IMR-90 (cell line): ENCODE data around the gene MAP6. TPM values are rescaled to one million over a fixed set of nuclear protein-coding genes. Genes with fewer than 3 reads are reported as not detected.
"Not testable (repeated sequence)": the region's sequence is repeated elsewhere in the genome, so short reads cannot be mapped to it uniquely, and the experiment has no call there.

Experiments used
- ATAC-seq: fragments of 200-7000 bp; cut with Tn5 transposase; 2 replicates; pipeline ENCODE4 v1.9.1; 2020; ENCODE audit warnings: low read depth, mild to moderate bottlenecking, moderate library complexity
- BruUV-seq: library from RNA; stranded (reverse); fragments of 400-500 nt; replicated peaks from 2 replicates; lab custom pipeline; 2021; lab: Mats Ljungman, UMichigan
- CTCF ChIA-PET: fragments of 300-600 bp; formaldehyde crosslinking; extraction: SDS; loops from one replicate; lab custom pipeline; 2021; ENCODE audit warnings: antibody characterized with exemption; lab: Yijun Ruan, JAX
- POLR2A ChIA-PET: fragments of 300-600 bp; sonication (Branson Sonifier 250); formaldehyde crosslinking; loops from one replicate; lab custom pipeline; 2022; ENCODE audit warnings: antibody characterized with exemption; ENCODE audit not compliant: unreplicated experiment; lab: Charles Lee
- DNase-seq: peaks from one replicate; pipeline ENCODE4 v3.0.0; 2013
- H2AFZ ChIP-seq: replicated peaks from 2 replicates; pipeline ENCODE3; 2013; ENCODE audit warnings: low read length, mild to moderate bottlenecking; ENCODE audit not compliant: poor library complexity
- H2AK5ac ChIP-seq: 2 replicates; pipeline ENCODE4 v1.6.1; 2013; ENCODE audit warnings: low read depth, low read length, inconsistent platforms
- H2AK9ac ChIP-seq: replicated peaks from 2 replicates; pipeline ENCODE3; 2013; ENCODE audit warnings: mild to moderate bottlenecking, low read depth, low read length, moderate library complexity; ENCODE audit not compliant: poor library complexity
- H2BK120ac ChIP-seq: 2 replicates; pipeline ENCODE4 v1.6.1; 2013; ENCODE audit warnings: low read depth, low read length, inconsistent platforms
- H2BK15ac ChIP-seq: 3 replicates; pipeline ENCODE4 v1.6.1; 2013; ENCODE audit warnings: low read depth, low read length, inconsistent platforms
- H2BK20ac ChIP-seq: 2 replicates; pipeline ENCODE4 v1.6.1; 2013; ENCODE audit warnings: low read depth, mild to moderate bottlenecking, inconsistent platforms, low read length, moderate library complexity
- H2BK5ac ChIP-seq: 2 replicates; pipeline ENCODE4 v1.6.1; 2013; ENCODE audit warnings: mild to moderate bottlenecking, low read depth, low read length, inconsistent platforms; ENCODE audit not compliant: poor library complexity, severe bottlenecking
- H3K14ac ChIP-seq: replicated peaks from 2 replicates; pipeline ENCODE4 v1.6.1; 2013; ENCODE audit warnings: low read depth, low read length, inconsistent platforms
- H3K18ac ChIP-seq: 2 replicates; pipeline ENCODE4 v1.6.1; 2013; ENCODE audit warnings: low read depth, low read length, control low read depth
- H3K23ac ChIP-seq: 2 replicates; pipeline ENCODE4 v1.6.1; 2013; ENCODE audit warnings: low read depth, low read length, inconsistent platforms
- H3K27ac ChIP-seq: 2 replicates; pipeline ENCODE4 v1.5.1; 2013; ENCODE audit warnings: mild to moderate bottlenecking, control low read depth, low read length; ENCODE audit not compliant: insufficient read depth
- H3K27me3 ChIP-seq: 2 replicates; pipeline ENCODE4 v1.6.1; 2013; ENCODE audit warnings: low read length; ENCODE audit not compliant: control insufficient read depth, insufficient read depth
- H3K36me3 ChIP-seq: 2 replicates; pipeline ENCODE4 v1.6.1; 2013; ENCODE audit warnings: low read length, mixed read lengths; ENCODE audit not compliant: control insufficient read depth, insufficient read depth
- H3K4ac ChIP-seq: 2 replicates; pipeline ENCODE4 v1.6.1; 2013; ENCODE audit warnings: low read depth, low read length, inconsistent platforms
- H3K4me1 ChIP-seq: 2 replicates; pipeline ENCODE4 v1.6.1; 2013; ENCODE audit warnings: low read length, mixed read lengths; ENCODE audit not compliant: control insufficient read depth, insufficient read depth
- H3K4me2 ChIP-seq: 2 replicates; pipeline ENCODE4 v1.6.1; 2013; ENCODE audit warnings: low read depth, mild to moderate bottlenecking, control low read depth, low read length, moderate library complexity
- H3K4me3 ChIP-seq: 2 replicates; pipeline ENCODE4 v1.5.1; 2013; ENCODE audit warnings: low read depth, mild to moderate bottlenecking, control low read depth, low read length, moderate library complexity; ENCODE audit not compliant: insufficient read depth
- H3K56ac ChIP-seq: 2 replicates; pipeline ENCODE4 v1.6.1; 2013; ENCODE audit warnings: low read length, inconsistent platforms; ENCODE audit not compliant: insufficient read depth; ENCODE audit errors: extremely low read depth
- H3K79me1 ChIP-seq, 2 experiments: 2 replicates each; pipeline ENCODE4 v1.6.1; 2013; ENCODE audit warnings: low read length in 2 of 2, inconsistent platforms in 1 of 2, low read depth in 1 of 2
- H3K9ac ChIP-seq: 2 replicates; pipeline ENCODE4 v1.6.1; 2013; ENCODE audit warnings: low read depth, low read length, control low read depth
- H3K9me1 ChIP-seq: 2 replicates; pipeline ENCODE4 v1.6.1; 2013; ENCODE audit warnings: low read length, inconsistent platforms; ENCODE audit not compliant: insufficient read depth
- H3K9me3 ChIP-seq: 2 replicates; pipeline ENCODE4 v1.6.1; 2013; ENCODE audit warnings: low read length; ENCODE audit not compliant: control insufficient read depth, insufficient read depth
- H4K20me1 ChIP-seq: 2 replicates; pipeline ENCODE4 v1.6.1; 2013; ENCODE audit warnings: low read length, inconsistent platforms; ENCODE audit not compliant: insufficient read depth
- H4K5ac ChIP-seq: 2 replicates; pipeline ENCODE4 v1.6.1; 2013; ENCODE audit warnings: mild to moderate bottlenecking, low read depth, low read length, control low read depth
- H4K8ac ChIP-seq, 2 experiments: 2 replicates each; pipeline ENCODE4 v1.6.1; 2013; ENCODE audit warnings: low read depth in 2 of 2, low read length in 2 of 2, control low read depth in 1 of 2, inconsistent platforms in 1 of 2
- H4K91ac ChIP-seq: 2 replicates; pipeline ENCODE4 v1.6.1; 2013; ENCODE audit warnings: low read depth, low read length, inconsistent platforms; ENCODE audit not compliant: insufficient read depth
- WGBS, 2 experiments: methylation state at CpG; one replicate each; pipeline versions ENCODE4 v1.1.5 to v1.1.7; 2013; ENCODE audit warnings: missing lambda C conversion rate in 2 of 2; ENCODE audit not compliant: insufficient read length in 1 of 2; ENCODE audit errors: extremely low coverage in 2 of 2; 5-methylcytosine and 5-hydroxymethylcytosine counted together
- dilution Hi-C: fragments of 300-500 bp; cut with HindIII; formaldehyde crosslinking; loops from one replicate; pipeline ENCODE4 v1.14.3; 2018; ENCODE audit warnings: low sequenced_read_pairs; ENCODE audit not compliant: unreplicated experiment
- in situ Hi-C: fragments of 300-500 bp; cut with MboI; formaldehyde crosslinking; loops from 3 replicates; pipeline ENCODE4 v1.14.3; 2019; ENCODE audit warnings: low sequenced_read_pairs, inconsistent platforms, mixed read lengths
- intact Hi-C: fragments of 100-400 bp; cut with micrococcal nuclease; formaldehyde crosslinking; loops from 2 replicates; pipeline ENCODE4 v1.10.0; 2022
- polyA plus RNA-seq, 3 experiments: library from polyadenylated mRNA; depleted of rRNA; stranded (reverse); fragments of >200 nt; gene quantifications; 2 replicates each; pipeline ENCODE4 v1.2.3, GENCODE V29; 2012; ENCODE audit warnings: low replicate concordance in 1 of 3
- total RNA-seq: library from RNA; depleted of rRNA; stranded (reverse); fragments of >200 nt; gene quantifications from 2 replicates; pipeline ENCODE4 v1.2.3, GENCODE V29; 2012

The MAP6 gene
- total and polyA plus RNA-seq, 2 of the 4 experiments (the other 2 are of a cell fraction), result 3.0 to 3.4 TPM

- POLR2A ChIA-PET, H3K36me3 ChIP-seq, H3K4ac ChIP-seq, CTCF ChIA-PET, H2BK120ac ChIP-seq, ATAC-seq, DNase-seq, H3K4me2 ChIP-seq, in situ Hi-C loops, H3K9me3 ChIP-seq, H2AK5ac ChIP-seq, H3K14ac ChIP-seq, H3K9ac ChIP-seq, H2AFZ ChIP-seq, H3K27ac ChIP-seq, H3K23ac ChIP-seq, H3K27me3 ChIP-seq, H3K4me1 ChIP-seq, BruUV-seq, H2BK20ac ChIP-seq, H4K5ac ChIP-seq, H3K18ac ChIP-seq, dilution Hi-C loops, H3K4me3 ChIP-seq, H2AK9ac ChIP-seq, H3K56ac ChIP-seq, H4K91ac ChIP-seq, H4K20me1 ChIP-seq, H2BK5ac ChIP-seq: not testable (repeated sequence)
- Histone ChIP-seq H3K9me1 (peaks cover 10% of the 10 kb centered on the region), H3K79me1 (peaks cover 4 to 19% of the 10 kb centered on the region in 2 experiments; a peak in 3 of 4 replicates), H2BK15ac (0 out of 3 replicates have a peak overlapping the region, but pooled peaks have one; percentile 18), H4K8ac (peak overlapping the region; percentile 92 to 100; a peak in 2 of 4 replicates)
- intact Hi-C loops, result loop anchor here (5.0 kb wide), 2 partner anchors 83 to 123 kb away; partner anchors contain the start of gene MAP6
- 20% methylated on average over 1 of the region's 12 CpGs; no CpG with 5 or more reads in 1 of the 2 experiments for WGBS, 2 experiments
Measured at GRCh38 chr11:75584659-75585292, 84.1 kb downstream of the MAP6 start.
